Measurements from ENCODE around the gene IMP4.

DNA sequence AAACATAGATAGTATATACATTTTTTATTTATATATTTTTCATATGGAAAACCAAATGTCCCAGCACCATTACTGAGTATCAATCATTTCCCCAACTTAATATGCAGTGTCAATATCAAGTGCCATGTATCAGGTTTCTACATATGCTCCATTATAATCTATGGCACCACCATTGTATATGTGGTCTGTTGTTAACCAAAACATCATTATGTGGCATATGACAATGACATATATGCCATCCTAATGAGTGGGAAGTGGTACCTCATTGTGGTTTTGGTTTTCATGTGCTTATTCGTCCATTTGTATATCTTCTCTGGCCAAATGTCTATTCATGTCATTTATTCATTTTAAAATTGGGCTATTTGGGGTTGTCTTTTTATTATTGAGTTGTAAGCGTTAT lies 22.4 kb downstream of the IMP4 start:
- no peak for TF ChIP-seq FOXM1 (IDR thresholded peaks at IDR 0.05; ENCODE audit: low read depth, low read length)
- TF ChIP-seq, protein P1, sequence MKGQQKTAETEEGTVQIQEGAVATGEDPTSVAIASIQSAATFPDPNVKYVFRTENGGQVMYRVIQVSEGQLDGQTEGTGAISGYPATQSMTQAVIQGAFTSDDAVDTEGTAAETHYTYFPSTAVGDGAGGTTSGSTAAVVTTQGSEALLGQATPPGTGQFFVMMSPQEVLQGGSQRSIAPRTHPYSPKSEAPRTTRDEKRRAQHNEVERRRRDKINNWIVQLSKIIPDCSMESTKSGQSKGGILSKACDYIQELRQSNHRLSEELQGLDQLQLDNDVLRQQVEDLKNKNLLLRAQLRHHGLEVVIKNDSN (IDR thresholded peaks at IDR 0.05; ENCODE audit: borderline replicate concordance, extremely low read length, insufficient read depth, low read depth, low read length) = no peak
- no peak for TF ChIP-seq ZBED1 (IDR thresholded peaks at IDR 0.05; ENCODE audit: borderline replicate concordance)
- no peak for TF ChIP-seq STAT3 (IDR thresholded peaks at IDR 0.05; ENCODE audit: low read depth, low read length)
- no peak for TF ChIP-seq ZNF274 (IDR thresholded peaks at IDR 0.05; ENCODE audit: insufficient read depth, insufficient read length)

All from GM12878 (cell line).